ENCODE data around the gene COL21A1.

Gene COL21A1

GRCh38 chr6:56244089-56244488 is 3.3 kb downstream of the COL21A1 start:
- ChIA-PET POLR2A (no interaction called here), CTCF (no interaction called here)
- TF ChIP-seq FOXM1 (IDR thresholded peaks at IDR 0.05; ENCODE audit: borderline replicate concordance): no peak
- no peak for TF ChIP-seq ELF4 (IDR thresholded peaks at IDR 0.05)
- TF ChIP-seq SUZ12 (IDR thresholded peaks at IDR 0.05): no peak
- TF ChIP-seq PKNOX1 (IDR thresholded peaks at IDR 0.05): no peak
- no peak for TF ChIP-seq HDGF (IDR thresholded peaks at IDR 0.05; ENCODE audit: borderline replicate concordance)
- TF ChIP-seq ARNT (IDR thresholded peaks at IDR 0.05): no peak
- TF ChIP-seq CTBP1 (IDR thresholded peaks at IDR 0.05; ENCODE audit: borderline replicate concordance): no peak
- no peak for TF ChIP-seq LEF1 (IDR thresholded peaks at IDR 0.05; ENCODE audit: borderline replicate concordance)
- TF ChIP-seq SP1 (IDR thresholded peaks at IDR 0.05): no peak
- no peak for TF ChIP-seq NFRKB (IDR thresholded peaks at IDR 0.05)
- no peak for TF ChIP-seq ZNF384 (IDR thresholded peaks at IDR 0.05)
- no peak for TF ChIP-seq FOXK2 (IDR thresholded peaks at IDR 0.05)
- no peak for TF ChIP-seq L3MBTL2 (conservative IDR thresholded peaks at IDR 0.05)
- no peak for TF ChIP-seq TARDBP (IDR thresholded peaks at IDR 0.05)
- no peak for TF ChIP-seq FOXA1 (IDR thresholded peaks at IDR 0.05)
- no peak for TF ChIP-seq BHLHE40 (IDR thresholded peaks at IDR 0.05; ENCODE audit: borderline replicate concordance)
- DNase-seq (ENCODE audit: extremely low spot score): no peak

GRCh38 chr6:56243518-56244070 is 3.8 kb downstream of the COL21A1 start:
- ChIA-PET CTCF (no interaction called here), POLR2A (no interaction called here)
- TF ChIP-seq SP1 (IDR thresholded peaks at IDR 0.05) (no peak), LEF1 (IDR thresholded peaks at IDR 0.05; ENCODE audit: borderline replicate concordance) (no peak), HDGF (IDR thresholded peaks at IDR 0.05; ENCODE audit: borderline replicate concordance) (no peak), L3MBTL2 (conservative IDR thresholded peaks at IDR 0.05) (no peak), ELF4 (IDR thresholded peaks at IDR 0.05) (no peak), ZNF384 (IDR thresholded peaks at IDR 0.05) (no peak), SUZ12 (IDR thresholded peaks at IDR 0.05) (no peak), TARDBP (IDR thresholded peaks at IDR 0.05) (no peak), NFRKB (IDR thresholded peaks at IDR 0.05) (no peak), FOXM1 (IDR thresholded peaks at IDR 0.05; ENCODE audit: borderline replicate concordance) (no peak), BHLHE40 (IDR thresholded peaks at IDR 0.05; ENCODE audit: borderline replicate concordance) (no peak), PKNOX1 (IDR thresholded peaks at IDR 0.05) (no peak), ARNT (IDR thresholded peaks at IDR 0.05) (no peak), FOXK2 (IDR thresholded peaks at IDR 0.05) (no peak), CTBP1 (IDR thresholded peaks at IDR 0.05; ENCODE audit: borderline replicate concordance) (no peak), FOXA1 (IDR thresholded peaks at IDR 0.05) (no peak)
- DNase-seq (ENCODE audit: extremely low spot score): no peak

DNA sequence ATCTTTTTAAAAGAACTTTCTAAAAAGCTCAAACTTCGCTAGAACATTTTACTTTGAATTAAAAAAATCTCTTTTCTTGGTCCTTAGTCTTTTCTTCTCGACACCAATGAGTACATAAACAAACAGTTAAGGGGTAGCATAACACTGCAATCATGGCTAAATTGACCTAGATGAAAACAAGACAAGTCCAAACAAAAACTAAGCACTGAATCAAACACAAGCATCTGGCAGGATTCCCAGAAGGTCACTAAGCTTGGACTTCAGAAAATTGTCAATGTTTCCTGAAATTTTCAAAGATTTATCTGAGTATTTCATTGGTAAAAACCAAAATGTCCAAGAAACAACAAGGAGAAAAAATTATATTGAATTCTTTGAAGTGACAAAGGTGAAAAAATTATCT is 5.0 kb downstream of the COL21A1 start:
- no peak for DNase-seq (ENCODE audit: extremely low spot score)
- ChIA-PET POLR2A (no interaction called here), CTCF (no interaction called here)
- TF ChIP-seq L3MBTL2 (conservative IDR thresholded peaks at IDR 0.05): no peak
- TF ChIP-seq FOXK2 (IDR thresholded peaks at IDR 0.05): no peak
- no peak for TF ChIP-seq SUZ12 (IDR thresholded peaks at IDR 0.05)
- no peak for TF ChIP-seq SP1 (IDR thresholded peaks at IDR 0.05)
- TF ChIP-seq ELF4 (IDR thresholded peaks at IDR 0.05): no peak
- TF ChIP-seq PKNOX1 (IDR thresholded peaks at IDR 0.05): no peak
- TF ChIP-seq TARDBP (IDR thresholded peaks at IDR 0.05): no peak
- no peak for TF ChIP-seq CTBP1 (IDR thresholded peaks at IDR 0.05; ENCODE audit: borderline replicate concordance)
- TF ChIP-seq ZNF384 (IDR thresholded peaks at IDR 0.05): no peak
- no peak for TF ChIP-seq ARNT (IDR thresholded peaks at IDR 0.05)
- TF ChIP-seq NFRKB (IDR thresholded peaks at IDR 0.05): no peak
- no peak for TF ChIP-seq BHLHE40 (IDR thresholded peaks at IDR 0.05; ENCODE audit: borderline replicate concordance)
- TF ChIP-seq HDGF (IDR thresholded peaks at IDR 0.05; ENCODE audit: borderline replicate concordance): no peak

- CTCF ChIA-PET: no interaction called here
- POLR2A ChIA-PET: no interaction called here
- no peak for DNase-seq (ENCODE audit: extremely low spot score)
- no peak for TF ChIP-seq BHLHE40 (IDR thresholded peaks at IDR 0.05; ENCODE audit: borderline replicate concordance)
Measured at GRCh38 chr6:56241124-56241802, 6.1 kb downstream of the COL21A1 start.

DNA sequence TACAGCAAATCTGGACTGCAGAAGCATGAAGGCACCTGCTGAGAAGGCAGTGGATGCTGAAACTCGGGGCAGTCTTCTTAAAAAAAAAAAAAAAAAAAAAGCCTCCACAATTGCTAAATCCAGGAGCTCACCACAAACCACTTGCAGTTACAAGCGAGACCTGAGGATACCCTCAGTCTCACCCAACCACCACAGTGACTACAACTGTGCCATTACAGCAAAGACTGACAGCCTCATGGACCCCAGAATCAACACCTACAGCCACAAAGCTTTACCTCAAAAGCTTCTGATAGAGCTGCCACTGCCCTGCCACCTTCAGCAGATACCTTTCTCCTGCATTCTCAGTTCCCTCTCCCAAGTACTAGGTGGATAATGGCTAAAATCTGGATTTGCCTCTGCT is 9.0 kb downstream of the COL21A1 start:
- TF ChIP-seq SP1 (IDR thresholded peaks at IDR 0.05) (no peak), ELF4 (IDR thresholded peaks at IDR 0.05) (no peak), BHLHE40 (IDR thresholded peaks at IDR 0.05; ENCODE audit: borderline replicate concordance) (no peak), CTBP1 (IDR thresholded peaks at IDR 0.05; ENCODE audit: borderline replicate concordance) (no peak), ZNF384 (IDR thresholded peaks at IDR 0.05) (no peak), FOXK2 (IDR thresholded peaks at IDR 0.05) (no peak), NFRKB (IDR thresholded peaks at IDR 0.05) (no peak), PKNOX1 (IDR thresholded peaks at IDR 0.05) (no peak), TARDBP (IDR thresholded peaks at IDR 0.05) (no peak), HDGF (IDR thresholded peaks at IDR 0.05; ENCODE audit: borderline replicate concordance) (no peak), FOXA1 (IDR thresholded peaks at IDR 0.05) (no peak), ARNT (IDR thresholded peaks at IDR 0.05) (no peak), L3MBTL2 (conservative IDR thresholded peaks at IDR 0.05) (no peak), LEF1 (IDR thresholded peaks at IDR 0.05; ENCODE audit: borderline replicate concordance) (no peak), SUZ12 (IDR thresholded peaks at IDR 0.05) (no peak), FOXM1 (IDR thresholded peaks at IDR 0.05; ENCODE audit: borderline replicate concordance) (no peak)
- no peak for DNase-seq (ENCODE audit: extremely low spot score)
- ChIA-PET CTCF (no interaction called here), POLR2A (no interaction called here)
